C4-2B (cell line): Measurements from ENCODE around the gene USP7.

Experiments
- ZFX ChIP-seq: fragments of 450-650 bp; IDR thresholded peaks from 2 replicates; pipeline ENCODE4 v1.6.1; 2017
- TF ChIP-seq, protein P1 (sequence below): fragments of 450-650 bp; conservative IDR thresholded peaks from 2 replicates; pipeline ENCODE4 v1.5.1; 2017; ENCODE audit warnings: mild to moderate bottlenecking

DNA sequence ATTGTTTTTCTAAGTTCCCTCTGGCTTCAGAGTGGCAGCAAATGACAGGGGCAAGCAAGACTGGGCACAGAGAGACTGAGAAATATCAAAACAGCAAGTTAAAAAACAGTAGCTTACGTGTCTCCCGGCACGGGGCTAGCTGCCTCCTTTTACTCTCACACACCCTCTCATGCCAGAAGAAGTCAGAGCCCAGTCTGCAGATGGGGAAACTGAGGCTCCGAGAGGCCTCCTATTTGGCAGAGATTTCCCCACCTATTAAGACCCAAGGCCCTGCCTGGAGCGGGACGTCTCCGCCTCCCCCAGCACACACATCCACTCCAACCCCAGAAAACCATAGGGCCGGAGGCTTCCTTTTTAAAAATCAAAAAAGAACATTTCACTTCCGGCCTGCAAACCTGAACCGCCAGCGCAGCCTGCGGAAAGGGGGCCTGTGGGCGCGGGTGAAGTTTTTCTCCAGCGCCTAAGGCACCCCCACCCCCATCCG, 95.7 kb downstream of the USP7 start:
- 0 out of 2 replicates have a peak, but pooled peaks have one; percentile 28 for TF ChIP-seq ZFX
- TF ChIP-seq, protein P1, sequence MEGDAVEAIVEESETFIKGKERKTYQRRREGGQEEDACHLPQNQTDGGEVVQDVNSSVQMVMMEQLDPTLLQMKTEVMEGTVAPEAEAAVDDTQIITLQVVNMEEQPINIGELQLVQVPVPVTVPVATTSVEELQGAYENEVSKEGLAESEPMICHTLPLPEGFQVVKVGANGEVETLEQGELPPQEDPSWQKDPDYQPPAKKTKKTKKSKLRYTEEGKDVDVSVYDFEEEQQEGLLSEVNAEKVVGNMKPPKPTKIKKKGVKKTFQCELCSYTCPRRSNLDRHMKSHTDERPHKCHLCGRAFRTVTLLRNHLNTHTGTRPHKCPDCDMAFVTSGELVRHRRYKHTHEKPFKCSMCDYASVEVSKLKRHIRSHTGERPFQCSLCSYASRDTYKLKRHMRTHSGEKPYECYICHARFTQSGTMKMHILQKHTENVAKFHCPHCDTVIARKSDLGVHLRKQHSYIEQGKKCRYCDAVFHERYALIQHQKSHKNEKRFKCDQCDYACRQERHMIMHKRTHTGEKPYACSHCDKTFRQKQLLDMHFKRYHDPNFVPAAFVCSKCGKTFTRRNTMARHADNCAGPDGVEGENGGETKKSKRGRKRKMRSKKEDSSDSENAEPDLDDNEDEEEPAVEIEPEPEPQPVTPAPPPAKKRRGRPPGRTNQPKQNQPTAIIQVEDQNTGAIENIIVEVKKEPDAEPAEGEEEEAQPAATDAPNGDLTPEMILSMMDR = no peak
